CD8-positive, alpha-beta memory T cell (primary cell): ENCODE data around the gene GSG1L. TPM values are rescaled to one million over a fixed set of nuclear protein-coding genes. Genes with fewer than 3 reads are reported as not detected.
A peak's percentile ranks its signal among the peaks of the same experiment; 100 is the strongest.

Experiments
- CTCF ChIA-PET: fragments of 350-600 bp; sonication (Branson Sonifier 250); formaldehyde crosslinking; loops from one replicate; lab custom pipeline; 2021; ENCODE audit warnings: antibody characterized with exemption; lab: Charles Lee
- POLR2A ChIA-PET: fragments of 350-600 bp; sonication (Branson Sonifier 250); formaldehyde crosslinking; loops from one replicate; lab custom pipeline; 2021; ENCODE audit warnings: antibody characterized with exemption; lab: Charles Lee
- DNase-seq, 5 donors: peaks; one replicate each; pipeline versions ENCODE4 v3.0.0 to v3.0.0-alpha.2; 2020 to 2022; ENCODE audit warnings: mixed read lengths in 1 of 5
- H3K27ac ChIP-seq: one replicate; pipeline ENCODE4 v1.7.0; 2013; ENCODE audit warnings: low read depth, mild to moderate bottlenecking, low read length, moderate library complexity
- H3K27me3 ChIP-seq: 2 replicates; pipeline ENCODE4 v1.7.0; 2013; ENCODE audit warnings: low read length, mild to moderate bottlenecking; ENCODE audit not compliant: insufficient read depth, poor library complexity, severe bottlenecking
- H3K36me3 ChIP-seq: 2 replicates; pipeline ENCODE4 v1.7.0; 2013; ENCODE audit warnings: mild to moderate bottlenecking, low read length, moderate library complexity; ENCODE audit not compliant: insufficient read depth
- H3K4me1 ChIP-seq: 2 replicates; pipeline ENCODE4 v1.7.0; 2013; ENCODE audit warnings: mild to moderate bottlenecking, low read length, moderate library complexity; ENCODE audit not compliant: insufficient read depth
- H3K4me3 ChIP-seq: 2 replicates; pipeline ENCODE4 v1.7.0; 2013; ENCODE audit warnings: mild to moderate bottlenecking, low read length
- H3K9me3 ChIP-seq: 2 replicates; pipeline ENCODE4 v1.7.0; 2013; ENCODE audit warnings: mild to moderate bottlenecking, low read length
- H3K27ac Mint-ChIP-seq, 8 donors: one replicate each; pipeline ENCODE4 v1.8.0; 2020 to 2021; ENCODE audit warnings: mixed read lengths in 8 of 8, mild to moderate bottlenecking in 6 of 8, inconsistent platforms in 3 of 8, moderate library complexity in 3 of 8
- H3K27me3 Mint-ChIP-seq, 2 donors: one replicate each; pipeline ENCODE4 v1.8.0; 2020 to 2021; ENCODE audit warnings: mixed read lengths in 2 of 2, mild to moderate bottlenecking in 1 of 2, moderate library complexity in 1 of 2
- H3K36me3 Mint-ChIP-seq, 3 donors: one replicate each; pipeline ENCODE4 v1.8.0; 2020 to 2021; ENCODE audit warnings: mixed read lengths in 3 of 3, inconsistent platforms in 1 of 3, mild to moderate bottlenecking in 1 of 3
- H3K4me1 Mint-ChIP-seq, 3 donors: one replicate each; pipeline ENCODE4 v1.8.0; 2020 to 2021; ENCODE audit warnings: mixed read lengths in 3 of 3, inconsistent platforms in 1 of 3, mild to moderate bottlenecking in 1 of 3
- H3K4me3 Mint-ChIP-seq, 7 donors: one replicate each; pipeline ENCODE4 v1.8.0; 2020 to 2021; ENCODE audit warnings: mixed read lengths in 7 of 7, mild to moderate bottlenecking in 6 of 7, moderate library complexity in 4 of 7, inconsistent platforms in 2 of 7
- H3K9me3 Mint-ChIP-seq, 5 donors: one replicate each; pipeline ENCODE4 v1.8.0; 2020 to 2022; ENCODE audit warnings: mixed read lengths in 5 of 5, mild to moderate bottlenecking in 3 of 5, moderate library complexity in 2 of 5, inconsistent platforms in 1 of 5
- polyA plus RNA-seq: library from polyadenylated mRNA; unstranded; fragments of 300-500 nt; fragmentation: Illumina TruSeq; gene quantifications from one replicate; pipeline ENCODE4 v1.2.3, GENCODE V29; 2021
- total RNA-seq, 2 experiments: library from RNA; stranded (reverse); gene quantifications; one replicate each; pipeline ENCODE4 v1.2.3, GENCODE V29; 2021

Gene GSG1L
- total and polyA plus RNA-seq, 3 experiments from 2014 or later, result 0.18 TPM; not detected in 2

GRCh38 chr16:27789150-27789549 is 274.4 kb downstream of the GSG1L start:
- Histone ChIP-seq H3K27me3 (no peaks in the 10 kb centered on the region), H3K9me3 (no peaks in the 10 kb centered on the region), H3K36me3 (no peaks in the 10 kb centered on the region), H3K27ac (no peak overlapping the region), H3K4me1 (no peaks in the 10 kb centered on the region), H3K4me3 (no peak overlapping the region)
- Mint-ChIP-seq H3K4me1 (no peaks in the 10 kb centered on the region), H3K9me3 (no peaks in the 10 kb centered on the region), H3K27ac (no peak overlapping the region), H3K27me3 (peaks cover 3 to 8% of the 10 kb centered on the region in 2 donors), H3K4me3 (no peak overlapping the region), H3K36me3 (no peaks in the 10 kb centered on the region)
- no peak for DNase-seq
- ChIA-PET CTCF (no interaction called here), POLR2A (no interaction called here)

- H3K27ac ChIP-seq, result no peak overlapping the region
- H3K4me3 ChIP-seq, result no peak overlapping the region
- H3K36me3 ChIP-seq, result no peaks in the 10 kb centered on the region
- Mint-ChIP-seq H3K9me3 (no peaks in the 10 kb centered on the region), H3K4me3 (no peak overlapping the region), H3K36me3 (no peaks in the 10 kb centered on the region), H3K4me1 (no peaks in the 10 kb centered on the region), H3K27me3 (peaks cover 3 to 5% of the 10 kb centered on the region in 2 donors), H3K27ac (no peak overlapping the region)
- no peaks in the 10 kb centered on the region for H3K27me3 ChIP-seq
- no peaks in the 10 kb centered on the region for H3K9me3 ChIP-seq
- POLR2A ChIA-PET, result no interaction called here
- no peaks in the 10 kb centered on the region for H3K4me1 ChIP-seq
- CTCF ChIA-PET, result no interaction called here
- no peak for DNase-seq
Observed at GRCh38 chr16:27787665-27788064, 275.8 kb downstream of the GSG1L start.

GRCh38 chr16:27786923-27787625 is 276.4 kb downstream of the GSG1L start:
- H3K9me3 ChIP-seq, result no peaks in the 10 kb centered on the region
- H3K27ac ChIP-seq, result no peak overlapping the region
- Mint-ChIP-seq H3K27ac (no peak overlapping the region), H3K9me3 (no peaks in the 10 kb centered on the region), H3K4me1 (no peaks in the 10 kb centered on the region), H3K4me3 (no peak overlapping the region), H3K27me3 (peaks cover under 1 to 3% of the 10 kb centered on the region in 2 donors), H3K36me3 (no peaks in the 10 kb centered on the region)
- ChIA-PET CTCF (no interaction called here), POLR2A (no interaction called here)
- no peaks in the 10 kb centered on the region for H3K27me3 ChIP-seq
- H3K36me3 ChIP-seq, result no peaks in the 10 kb centered on the region
- H3K4me3 ChIP-seq, result no peak overlapping the region
- no peaks in the 10 kb centered on the region for H3K4me1 ChIP-seq
- no peak for DNase-seq

DNA sequence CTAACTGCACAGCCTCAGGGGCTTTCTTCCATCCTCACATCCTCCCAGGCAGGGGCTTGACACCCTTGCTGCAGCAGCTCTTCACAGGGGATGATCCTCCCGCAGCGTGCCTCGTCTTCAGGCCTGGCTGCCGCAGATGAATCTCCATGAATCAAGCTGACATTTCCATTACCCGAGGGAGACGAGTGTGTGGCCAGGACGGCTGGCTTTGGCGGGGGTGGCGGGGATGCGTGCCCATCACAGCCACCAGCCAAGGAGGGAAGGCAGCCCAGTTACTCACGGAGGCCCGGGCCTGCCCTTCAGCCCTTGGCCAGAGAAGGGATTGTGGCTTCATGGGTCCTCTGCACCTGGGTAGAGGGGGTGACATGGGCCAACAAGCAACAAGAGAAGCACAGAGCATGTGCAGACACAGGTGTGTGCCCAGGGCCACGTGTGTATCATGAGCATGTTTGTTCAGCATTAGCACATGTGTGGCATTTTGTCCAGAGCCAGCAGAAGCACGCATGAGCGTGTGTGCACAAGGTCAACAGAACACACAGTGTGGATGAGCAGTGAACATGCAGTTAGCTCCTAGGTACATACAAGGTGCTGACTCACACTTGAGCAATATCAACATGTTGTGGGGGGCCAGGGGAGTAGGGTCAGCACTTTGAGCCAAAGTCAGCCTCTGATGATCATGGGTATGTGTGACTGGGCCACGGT is 277.1 kb downstream of the GSG1L start:
- CTCF ChIA-PET, result no interaction called here
- Mint-ChIP-seq H3K4me1 (no peaks in the 10 kb centered on the region), H3K36me3 (no peaks in the 10 kb centered on the region)

DNA sequence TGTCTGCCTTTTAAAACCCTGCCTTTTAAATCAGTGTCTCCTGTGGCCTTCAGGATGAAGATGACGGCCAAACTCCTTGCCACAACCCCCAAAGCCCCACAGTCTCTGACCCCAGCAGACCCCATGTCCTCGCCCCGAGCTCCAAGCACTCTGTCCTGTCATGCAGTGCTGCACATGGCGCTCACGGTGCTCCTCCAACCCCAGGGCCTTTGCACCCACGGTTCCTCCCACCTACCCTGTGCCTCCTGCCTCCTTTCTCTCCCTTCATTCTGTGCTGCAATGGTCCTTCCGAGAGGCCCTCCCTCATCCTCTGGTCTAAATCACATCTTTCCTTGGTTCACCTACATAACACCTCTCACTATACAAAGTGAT is 278.2 kb downstream of the GSG1L start:
- H3K27me3 Mint-ChIP-seq, result peaks cover 0 to 3% of the 10 kb centered on the region in 2 donors
- ChIA-PET POLR2A (no interaction called here), CTCF (no interaction called here)
- no peak overlapping the region for H3K4me3 Mint-ChIP-seq
- H3K9me3 ChIP-seq, result no peaks in the 10 kb centered on the region
- no peak overlapping the region for H3K27ac Mint-ChIP-seq
- H3K36me3 Mint-ChIP-seq, result no peaks in the 10 kb centered on the region
- H3K4me3 ChIP-seq, result no peak overlapping the region
- DNase-seq, result no peak
- no peaks in the 10 kb centered on the region for H3K27me3 ChIP-seq
- no peaks in the 10 kb centered on the region for H3K4me1 ChIP-seq
- no peaks in the 10 kb centered on the region for H3K36me3 ChIP-seq
- no peak overlapping the region for H3K27ac ChIP-seq
- no peaks in the 10 kb centered on the region for H3K9me3 Mint-ChIP-seq
- H3K4me1 Mint-ChIP-seq, result no peaks in the 10 kb centered on the region

More for the DNA sequence above, 277.1 kb downstream of the GSG1L start:
- DNase-seq, result no peak
- Histone ChIP-seq H3K4me1 (no peaks in the 10 kb centered on the region), H3K9me3 (no peaks in the 10 kb centered on the region), H3K27ac (no peak overlapping the region), H3K36me3 (no peaks in the 10 kb centered on the region), H3K27me3 (no peaks in the 10 kb centered on the region), H3K4me3 (no peak overlapping the region)
- H3K27me3 Mint-ChIP-seq, result peaks cover 0 to 3% of the 10 kb centered on the region in 2 donors
- no peaks in the 10 kb centered on the region for H3K9me3 Mint-ChIP-seq
- POLR2A ChIA-PET, result no interaction called here
- no peak overlapping the region for H3K4me3 Mint-ChIP-seq
- peak overlapping the region in 1 of 8 donors; percentile 33 for H3K27ac Mint-ChIP-seq

DNA sequence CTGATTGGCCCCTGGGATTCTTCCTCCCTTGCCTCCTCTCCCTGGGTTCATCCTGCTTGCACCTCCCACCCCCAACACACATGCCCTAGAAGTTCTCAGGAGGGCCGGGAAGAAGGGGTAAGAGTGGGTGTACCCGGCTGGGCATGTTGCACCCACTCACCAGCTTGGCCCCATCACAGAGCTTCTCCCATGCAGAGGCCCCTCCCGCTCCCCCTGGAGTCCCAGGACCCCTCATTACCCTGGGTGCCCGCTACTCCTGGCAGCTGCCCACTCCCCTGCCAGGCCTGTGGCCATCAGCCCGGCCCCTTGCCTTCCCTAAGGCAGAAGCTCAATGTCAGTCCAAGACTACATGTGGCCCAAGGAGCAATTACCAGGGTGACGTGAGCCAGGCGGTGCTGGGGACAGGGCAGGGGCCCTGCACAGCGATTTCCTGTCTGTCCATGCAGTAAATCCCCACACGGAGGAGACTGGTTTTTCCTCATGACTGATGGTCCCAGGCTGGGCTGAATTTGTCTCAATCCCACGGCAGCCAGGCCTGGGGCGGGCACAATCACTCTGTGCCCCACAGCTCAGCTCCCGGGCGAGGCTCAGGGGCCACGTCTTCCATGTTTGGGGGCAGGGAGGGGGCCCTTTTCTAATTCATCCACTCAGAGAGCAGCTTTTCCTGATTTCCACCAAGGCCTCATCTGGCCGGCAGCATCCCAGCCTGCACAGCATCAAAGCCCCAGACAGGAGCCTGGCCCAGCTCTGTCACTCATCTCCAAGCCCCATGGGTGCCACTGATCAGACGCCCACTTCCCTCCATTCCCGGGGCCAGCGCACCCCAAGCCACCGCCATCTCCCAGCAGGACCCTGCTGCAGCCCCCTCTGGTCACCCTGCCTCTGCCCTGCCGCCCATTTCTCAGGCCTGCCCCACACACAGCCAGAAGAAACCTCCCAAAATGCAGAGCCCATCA is 278.9 kb downstream of the GSG1L start:
- H3K4me3 ChIP-seq, result no peak overlapping the region
- no peaks in the 10 kb centered on the region for H3K4me1 Mint-ChIP-seq
- H3K27ac ChIP-seq, result no peak overlapping the region
- no peaks in the 10 kb centered on the region for H3K4me1 ChIP-seq
- H3K36me3 ChIP-seq, result no peaks in the 10 kb centered on the region
- H3K27me3 ChIP-seq, result no peaks in the 10 kb centered on the region
- no peak overlapping the region for H3K4me3 Mint-ChIP-seq
- H3K36me3 Mint-ChIP-seq, result peaks cover 0 to 2% (median 0%) of the 10 kb centered on the region in 3 donors
- H3K27ac Mint-ChIP-seq, result no peak overlapping the region
- ChIA-PET CTCF (no interaction called here), POLR2A (no interaction called here)
- H3K27me3 Mint-ChIP-seq, result peaks cover 0 to 3% of the 10 kb centered on the region in 2 donors
- H3K9me3 Mint-ChIP-seq, result no peaks in the 10 kb centered on the region
- H3K9me3 ChIP-seq, result no peaks in the 10 kb centered on the region
- no peak for DNase-seq

- H3K36me3 ChIP-seq, result no peaks in the 10 kb centered on the region
- no peaks in the 10 kb centered on the region for H3K9me3 Mint-ChIP-seq
- CTCF ChIA-PET, result no interaction called here
Observed at GRCh38 chr16:27781981-27782880, 281.3 kb downstream of the GSG1L start.

More at GRCh38 chr16:27781981-27782880, 281.3 kb downstream of the GSG1L start:
- Histone ChIP-seq H3K4me1 (no peaks in the 10 kb centered on the region), H3K4me3 (no peak overlapping the region), H3K27ac (no peak overlapping the region), H3K27me3 (no peaks in the 10 kb centered on the region), H3K9me3 (no peaks in the 10 kb centered on the region)
- Mint-ChIP-seq H3K36me3 (peaks cover 0 to 9% (median 0%) of the 10 kb centered on the region in 3 donors), H3K27ac (no peak overlapping the region), H3K4me3 (no peak overlapping the region), H3K4me1 (no peaks in the 10 kb centered on the region), H3K27me3 (peaks cover 0 to 3% of the 10 kb centered on the region in 2 donors)
- no peak for DNase-seq
- POLR2A ChIA-PET, result no interaction called here
